Adipose tissue (tissue), 3 donors: ENCODE data around the gene ZNF597. TPM values are rescaled to one million over a fixed set of nuclear protein-coding genes. Genes with fewer than 3 reads are reported as not detected.

Experiments
- H3K27ac ChIP-seq: one replicate; pipeline ENCODE4 v1.5.1; 2013; ENCODE audit warnings: low read depth, low read length
- WGBS, 3 donors: extraction: QIAGEN DNeasy Blood & Tissue Kit; methylation state at CpG; one replicate each; pipeline ENCODE4 v1.1.7; 2013; 5-methylcytosine and 5-hydroxymethylcytosine counted together
- polyA plus RNA-seq, 3 donors: library from polyadenylated mRNA; stranded (reverse); fragments of 200-250 nt; gene quantifications; one replicate each; pipeline ENCODE4 v1.2.3, GENCODE V29; 2013
- donor health status: healthy with polysubstance abuse.
- donor health status: Bipolar disorder and iron deficiency.
- donor health status: healthy.

Gene ZNF597
- polyA plus RNA-seq, 3 donors, result 0.58 to 1.5 (median 1.0) TPM

GRCh38 chr16:3459401-3460090, 16.2 kb upstream of the ZNF597 start:
- 41 to 72% (median 67%) methylated on average over 9 of the region's 9 CpGs for whole genome bisulfite sequencing, 3 donors

GRCh38 chr16:3458852-3459361, 15.6 kb upstream of the ZNF597 start:
- 3 to 13% (median 12%) methylated on average over 10 of the region's 10 CpGs for WGBS, 3 donors
- peak overlapping the region; percentile 36 for H3K27ac ChIP-seq

More at GRCh38 chr16:3459401-3460090, 16.2 kb upstream of the ZNF597 start:
- H3K27ac ChIP-seq, result no peak overlapping the region

- WGBS, 3 donors, result 0 to 1% (median 0%) methylated on average over 42 to 47 of the region's 47 CpGs
- peak overlapping the region; percentile 91 for H3K27ac ChIP-seq
Observed at GRCh38 chr16:3458278-3458851, 15.1 kb upstream of the ZNF597 start.

- 1% methylated on average over 62 to 83 of the region's 83 CpGs for WGBS, 3 donors
- peak overlapping the region; percentile 91 for H3K27ac ChIP-seq
Observed at GRCh38 chr16:3457434-3458252, 14.3 kb upstream of the ZNF597 start.

GRCh38 chr16:3454631-3455147, 11.4 kb upstream of the ZNF597 start:
- no peak overlapping the region for H3K27ac ChIP-seq
- WGBS, 3 donors, result 64 to 78% (median 78%) methylated on average over 10 of the region's 10 CpGs

- WGBS, 3 donors, result 86 to 90% (median 89%) methylated on average over 5 of the region's 5 CpGs
- H3K27ac ChIP-seq, result no peak overlapping the region
Observed at GRCh38 chr16:3454093-3454492, 10.8 kb upstream of the ZNF597 start.

GRCh38 chr16:3444032-3444388, 706 bp upstream of the ZNF597 start:
- H3K27ac ChIP-seq, result no peak overlapping the region
- WGBS, 3 donors, result 37 to 51% (median 38%) methylated on average over 10 of the region's 10 CpGs

GRCh38 chr16:3439637-3440036, 3.7 kb downstream of the ZNF597 start:
- 77 to 91% (median 87%) methylated on average over 4 of the region's 4 CpGs for WGBS, 3 donors

GRCh38 chr16:3434373-3434772, 8.9 kb downstream of the ZNF597 start:
- no peak overlapping the region for H3K27ac ChIP-seq

More at GRCh38 chr16:3439637-3440036, 3.7 kb downstream of the ZNF597 start:
- no peak overlapping the region for H3K27ac ChIP-seq

- 58 to 70% (median 60%) methylated on average over 26 of the region's 26 CpGs for WGBS, 3 donors
- H3K27ac ChIP-seq, result no peak overlapping the region
Observed at GRCh38 chr16:3431779-3432219, 11.5 kb downstream of the ZNF597 start.

- 38 to 46% (median 43%) methylated on average over 28 to 29 of the region's 29 CpGs for WGBS, 3 donors
- no peak overlapping the region for H3K27ac ChIP-seq
Observed at GRCh38 chr16:3413730-3414379, 29.4 kb downstream of the ZNF597 start.

- 97 to 98% (median 97%) methylated on average over 12 of the region's 12 CpGs for WGBS, 3 donors
- H3K27ac ChIP-seq, result no peak overlapping the region
Observed at GRCh38 chr16:3408561-3409197, 34.6 kb downstream of the ZNF597 start.

GRCh38 chr16:3401719-3402397, 41.4 kb downstream of the ZNF597 start:
- no peak overlapping the region for H3K27ac ChIP-seq

GRCh38 chr16:3400779-3401688, 42.3 kb downstream of the ZNF597 start, which contains the start of the genes ZNF174 and ZSCAN32:
Gene ZNF174, plus strand, starts transcription at chr16:3401215. Its CDS starts 790 bp downstream, at chr16:3402005.
Gene ZSCAN32, minus strand, starts transcription at chr16:3401004. Its CDS starts 3,447 bp downstream, at chr16:3397557.
- H3K27ac ChIP-seq, result no peak within 1 kb of the TSS
- WGBS, 3 donors, result 0 to 1% (median 0%) methylated on average over 85 to 95 of the region's 95 CpGs

More at GRCh38 chr16:3401719-3402397, 41.4 kb downstream of the ZNF597 start:
- WGBS, 3 donors, result 34 to 44% (median 37%) methylated on average over 17 of the region's 17 CpGs

- 0 to 1% (median 1%) methylated on average over 18 of the region's 18 CpGs for WGBS, 3 donors
- no peak overlapping the region for H3K27ac ChIP-seq
Observed at GRCh38 chr16:3400446-3400778, 42.9 kb downstream of the ZNF597 start.

GRCh38 chr16:3389663-3390338, 53.5 kb downstream of the ZNF597 start:
- 96 to 97% (median 96%) methylated on average over 9 of the region's 9 CpGs for WGBS, 3 donors

More at GRCh38 chr16:3389663-3390338, 53.5 kb downstream of the ZNF597 start:
- H3K27ac ChIP-seq, result no peak overlapping the region
